ENCODE data around the gene CALY.

Gene CALY

DNA sequence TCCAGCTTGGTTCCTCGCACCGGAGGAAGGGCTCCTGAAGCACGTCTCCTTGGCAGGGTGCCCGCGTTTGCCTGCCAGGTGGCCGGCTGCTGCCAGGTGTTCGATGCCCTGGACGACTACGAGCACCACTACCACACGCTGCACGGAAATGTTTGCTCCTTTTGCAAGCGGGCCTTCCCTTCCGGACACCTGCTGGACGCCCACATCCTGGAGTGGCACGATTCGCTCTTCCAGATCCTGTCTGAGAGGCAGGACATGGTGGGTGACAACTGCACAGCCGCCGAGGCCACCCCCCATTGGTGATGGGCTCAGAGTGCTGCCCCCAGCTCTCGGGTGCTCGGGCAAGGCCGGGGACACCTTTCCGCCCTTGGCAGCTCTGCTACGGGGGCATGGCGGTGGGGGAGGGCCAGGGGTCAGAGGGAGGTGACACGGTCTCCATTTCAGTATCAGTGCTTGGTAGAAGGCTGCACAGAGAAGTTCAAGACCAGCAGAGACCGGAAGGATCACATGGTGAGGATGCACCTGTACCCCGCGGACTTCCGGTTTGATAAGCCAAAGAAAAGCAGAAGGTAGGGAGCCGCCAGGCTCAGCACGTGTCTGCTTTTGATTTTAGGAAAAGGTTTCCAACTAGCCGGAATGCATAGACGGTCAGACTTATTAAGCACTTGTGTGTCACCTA is 26.8 kb downstream of the CALY start:
- DNase-seq, result peak; percentile 18

- DNase-seq, result peak; percentile 81
Measured at GRCh38 chr10:133309100-133309719, 27.5 kb downstream of the CALY start.

- peak; percentile 74 for DNase-seq
Measured at GRCh38 chr10:133308421-133309099, 28.1 kb downstream of the CALY start, which contains the start of the genes TUBGCP2 and ZNF511. Gene TUBGCP2, minus strand, starts transcription at chr10:133308872. Its CDS starts 5,931 bp downstream, at chr10:133302941. Gene ZNF511, plus strand, starts transcription at chr10:133308914. Its CDS starts 30 bp downstream, at chr10:133308944.

DNA sequence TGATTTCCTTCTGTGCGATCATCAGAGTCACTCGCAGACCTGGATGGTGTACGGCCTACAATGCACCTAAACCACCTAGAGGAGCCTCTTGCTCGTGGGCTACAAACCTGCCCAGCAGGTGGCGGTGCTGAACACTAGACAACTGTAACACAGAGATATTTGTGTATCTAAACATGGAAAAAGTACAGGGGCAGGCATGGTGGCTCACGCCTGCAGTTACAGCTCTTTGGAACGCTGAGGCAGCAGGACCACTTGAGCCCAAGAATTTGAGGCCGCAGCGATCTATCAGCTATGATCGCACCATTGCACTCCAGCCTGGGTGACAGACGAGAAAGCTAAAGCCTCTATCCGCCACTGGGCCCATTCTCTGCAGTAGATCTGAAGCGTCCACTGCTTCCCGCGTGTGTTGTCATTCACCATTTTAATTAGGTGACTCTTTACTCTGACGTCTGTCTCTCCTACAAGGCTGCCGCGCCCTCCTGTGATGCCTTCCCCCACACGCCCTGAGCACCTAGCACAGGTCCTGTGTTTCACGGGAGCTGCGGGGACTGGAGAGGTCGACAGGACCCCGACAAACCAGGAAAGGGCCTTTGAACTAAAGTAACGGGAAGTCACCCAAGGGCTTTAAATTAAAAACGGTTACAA is 28.8 kb downstream of the CALY start:
- peak; percentile 74 for DNase-seq

DNA sequence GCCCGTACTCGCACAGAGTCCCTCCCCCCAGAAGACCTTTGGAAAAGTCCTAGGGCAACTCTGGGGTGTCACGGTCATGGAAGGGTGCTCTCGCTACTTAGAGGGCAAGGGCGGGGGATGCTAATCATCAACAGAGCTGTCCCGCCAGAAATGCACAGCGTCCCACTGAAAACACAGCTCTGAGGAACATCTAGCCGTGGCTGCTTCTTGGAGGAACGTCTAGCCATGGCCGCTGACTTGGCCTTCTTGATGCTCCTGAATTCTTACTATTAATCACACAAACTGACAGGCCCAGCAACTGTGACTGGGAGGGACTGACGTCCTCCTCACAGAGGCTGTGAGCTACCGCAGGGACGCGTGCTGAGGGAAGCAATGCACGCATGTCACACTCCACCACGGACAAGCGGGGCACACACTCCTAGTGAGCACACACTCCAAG is 29.7 kb downstream of the CALY start:
- no peak for DNase-seq

DNA sequence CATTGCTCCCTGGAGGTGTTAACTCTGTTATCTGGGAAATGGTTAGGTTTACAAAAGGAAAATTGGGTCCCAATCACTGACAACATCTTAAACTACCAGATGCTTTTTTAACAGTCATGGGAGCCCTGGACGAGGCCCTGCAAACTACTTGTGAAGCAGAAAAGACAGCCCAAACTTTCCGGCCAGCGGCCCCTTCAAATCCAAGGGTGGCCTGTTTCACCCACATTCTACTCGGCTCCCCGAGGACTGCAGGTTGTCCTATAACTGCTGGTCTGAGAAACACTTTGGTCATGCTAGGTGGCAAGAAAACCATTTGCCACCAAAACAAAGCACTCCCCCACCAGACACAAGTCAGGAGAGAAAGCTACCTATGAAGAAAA is 30.6 kb downstream of the CALY start:
- no peak for DNase-seq

GRCh38 chr10:133303206-133303605 is 33.5 kb downstream of the CALY start:
- DNase-seq, result no peak

DNA sequence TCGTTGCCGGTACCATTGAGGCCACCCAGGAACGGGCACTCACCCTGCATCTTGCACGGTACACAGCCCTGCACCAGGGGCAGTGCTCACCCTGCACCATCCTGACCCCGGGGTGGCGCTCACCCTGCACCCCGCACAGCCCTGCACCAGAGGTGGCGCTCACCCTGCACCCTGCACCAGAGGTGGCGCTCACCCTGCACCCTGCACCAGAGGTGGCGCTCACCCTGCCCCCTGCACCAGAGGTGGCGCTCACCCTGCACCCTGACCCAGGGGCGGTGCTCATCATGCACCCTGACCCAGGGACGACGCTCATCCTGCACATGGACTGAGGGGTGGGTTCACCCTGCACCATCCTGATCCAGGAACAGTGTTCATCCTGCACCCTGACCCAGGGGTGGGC is 34.5 kb downstream of the CALY start:
- no peak for DNase-seq

DNA sequence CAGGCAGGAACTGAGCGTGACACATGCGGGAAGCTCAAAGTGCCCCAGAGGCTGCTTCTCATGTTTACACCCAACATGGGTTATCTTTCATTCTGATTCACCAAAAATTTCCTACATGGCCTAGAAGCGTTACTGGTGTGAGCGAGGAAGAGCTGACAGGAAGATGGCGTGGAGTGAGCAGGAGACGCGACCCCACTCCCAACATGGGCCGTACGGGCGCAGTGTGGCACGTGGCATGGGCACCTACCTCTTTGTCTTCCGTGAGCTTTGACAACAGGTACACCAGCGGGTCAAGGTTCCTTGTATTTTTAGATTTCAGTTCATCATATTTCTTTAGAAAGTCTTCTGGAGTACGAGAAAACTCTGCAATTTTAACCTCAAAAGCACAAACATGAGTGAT is 37.0 kb downstream of the CALY start:
- DNase-seq, result no peak

DNA sequence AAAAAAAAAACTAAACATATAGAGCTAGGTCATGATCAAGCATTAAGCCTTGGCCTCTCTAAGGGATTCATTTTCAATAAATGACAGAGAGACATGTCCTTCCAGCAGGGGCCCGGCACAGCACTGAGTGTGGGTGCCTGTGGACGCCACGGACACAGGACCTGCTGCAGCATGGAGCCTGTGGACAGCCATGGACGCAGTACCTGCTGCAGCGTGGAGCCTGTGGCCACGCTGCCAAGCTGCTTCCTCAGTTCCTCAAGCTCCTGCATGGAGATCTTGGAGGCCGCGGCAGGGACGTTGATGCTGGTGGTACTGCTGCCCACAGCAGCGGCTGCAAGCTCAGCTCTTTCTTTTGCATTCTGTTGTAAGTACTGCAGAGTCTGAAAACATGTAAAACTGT is 37.5 kb downstream of the CALY start:
- no peak for DNase-seq

DNA sequence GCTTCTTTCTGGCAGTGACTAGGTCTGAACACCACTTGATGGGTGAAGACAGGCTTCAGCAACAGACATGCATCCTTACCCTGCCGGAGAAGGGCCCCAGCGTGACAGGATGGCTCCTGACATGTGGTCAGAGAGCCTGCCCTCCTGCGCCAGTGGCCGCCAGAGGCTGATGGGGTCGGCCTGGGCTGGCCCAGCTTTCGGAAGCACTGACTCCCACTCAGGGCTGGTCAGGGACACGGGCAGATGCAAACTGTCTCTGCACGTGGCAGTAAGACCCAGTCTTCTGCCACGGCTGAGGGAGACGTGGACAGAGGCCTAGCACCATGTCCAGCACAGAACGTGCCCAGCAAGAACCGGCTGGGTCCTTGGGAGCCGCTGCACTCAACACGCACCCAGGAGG is 38.2 kb downstream of the CALY start:
- DNase-seq, result no peak

DNA sequence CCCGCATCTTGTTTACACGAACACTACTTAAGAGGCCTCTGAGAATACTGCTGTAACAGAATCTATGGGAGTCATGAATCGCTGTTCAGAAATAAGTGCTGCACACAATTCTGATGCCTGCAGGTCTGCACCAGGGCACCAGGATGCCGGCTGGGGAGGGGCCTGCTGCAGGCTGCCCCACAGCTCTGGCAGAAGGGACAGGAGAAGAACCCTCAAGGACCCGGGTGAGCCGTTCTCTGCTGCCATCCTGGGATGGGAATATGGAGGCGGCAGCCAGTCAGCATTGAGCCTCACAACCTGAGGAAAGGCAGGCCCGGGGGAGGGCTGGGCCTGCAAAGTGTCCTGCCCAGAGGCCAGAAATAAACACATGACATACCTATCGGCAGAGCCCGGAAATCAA is 39.2 kb downstream of the CALY start:
- no peak for DNase-seq

DNA sequence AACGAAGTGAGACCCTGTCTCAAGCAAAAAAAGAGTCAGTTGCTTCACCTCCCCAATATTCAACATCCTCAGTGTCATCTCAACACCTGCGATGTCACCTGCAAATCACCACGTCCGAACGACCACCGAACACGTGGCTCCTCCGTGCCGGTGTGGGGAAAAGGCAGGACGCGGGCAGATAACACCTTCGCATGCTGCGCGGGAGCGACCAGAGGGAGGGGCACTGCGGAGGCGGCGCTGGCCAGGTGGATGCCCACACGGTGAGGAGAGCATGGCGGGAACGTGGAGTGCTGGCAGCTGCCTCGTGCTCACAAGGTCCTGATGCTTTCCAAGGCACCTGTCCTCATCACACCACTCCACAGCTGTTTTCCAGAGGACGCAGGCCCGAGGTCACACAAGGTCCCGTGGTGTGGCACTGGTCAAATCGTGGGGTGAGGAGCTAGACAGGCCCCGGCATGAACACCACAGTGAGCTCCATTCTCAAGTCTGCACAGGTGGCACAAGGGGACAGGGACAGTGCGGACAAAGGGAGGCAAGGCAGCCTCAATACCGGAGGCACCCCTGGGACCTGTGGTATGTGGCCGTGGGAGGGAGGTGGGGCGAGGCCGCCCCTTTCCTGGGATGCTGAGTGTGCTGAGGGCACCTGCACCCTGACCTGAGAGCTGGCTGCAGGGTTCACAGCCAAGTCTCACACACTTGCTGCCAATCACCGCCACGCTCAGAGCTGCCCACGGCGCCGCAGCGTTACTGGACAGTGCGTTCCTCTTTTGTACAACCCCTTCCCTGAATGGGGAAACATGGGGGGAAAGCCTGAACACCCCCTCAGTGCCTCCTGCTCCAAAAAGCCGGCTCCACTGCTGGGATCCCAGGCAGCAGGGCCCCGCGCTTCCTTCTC is 41.0 kb downstream of the CALY start:
- DNase-seq, result no peak

GRCh38 chr10:133294189-133294588 is 42.5 kb downstream of the CALY start:
- DNase-seq, result no peak

GRCh38 chr10:133293810-133294119 is 42.9 kb downstream of the CALY start:
- DNase-seq, result no peak

- DNase-seq, result no peak
Measured at GRCh38 chr10:133292919-133293809, 43.5 kb downstream of the CALY start.

DNA sequence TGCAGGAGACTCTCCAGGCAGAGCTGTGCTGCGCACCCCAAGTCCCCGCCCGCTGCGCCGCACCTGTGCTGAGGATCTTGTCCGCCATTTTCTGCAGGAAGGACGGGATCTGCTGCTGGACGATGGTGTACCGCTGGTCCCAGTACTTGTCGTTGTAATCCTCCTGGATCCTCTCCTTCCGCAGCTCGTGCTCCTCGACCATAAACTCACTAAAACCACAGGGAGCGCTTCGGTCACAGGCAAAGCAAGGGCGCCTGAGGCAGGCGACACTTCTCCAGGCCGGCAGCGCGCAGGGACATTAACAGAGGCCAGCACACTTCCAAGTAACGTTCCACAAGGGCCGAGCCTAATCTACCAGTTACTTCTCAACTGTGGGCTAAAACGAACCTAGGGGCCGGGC is 46.9 kb downstream of the CALY start:
- DNase-seq, result no peak

DNA sequence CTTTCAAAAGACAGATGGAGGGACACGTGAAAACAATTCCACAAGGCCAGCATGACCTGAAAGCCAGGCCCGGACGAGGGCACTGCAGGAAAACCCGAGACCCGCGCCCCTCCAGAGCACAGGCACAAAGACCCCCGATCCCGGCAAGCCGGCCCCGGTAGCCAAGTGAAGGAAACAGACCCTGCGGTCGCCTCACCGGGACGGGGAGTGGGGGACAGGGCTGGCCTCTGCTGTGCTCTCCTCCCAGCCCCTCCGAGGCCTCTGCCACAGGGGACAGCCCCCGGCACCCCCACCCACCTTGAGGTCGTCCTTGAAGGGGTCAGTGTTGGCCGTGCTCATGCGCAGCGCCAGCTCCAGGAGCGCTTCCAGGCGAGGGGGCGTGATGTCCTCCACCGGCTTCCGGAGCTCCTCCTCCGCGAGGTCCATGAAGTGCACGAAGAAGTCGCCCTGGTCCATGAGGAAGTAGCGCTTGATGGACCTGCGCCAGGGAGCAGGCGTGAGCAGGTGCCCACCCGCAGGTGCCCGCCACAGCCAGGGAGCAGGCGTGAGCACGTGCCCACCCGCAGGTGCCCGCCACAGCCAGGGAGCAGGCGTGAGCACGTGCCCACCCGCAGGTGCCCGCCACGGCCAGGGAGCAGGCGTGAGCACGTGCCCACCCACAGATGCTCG is 48.7 kb downstream of the CALY start:
- DNase-seq, result no peak

GRCh38 chr10:133286366-133286765 is 50.3 kb downstream of the CALY start:
- DNase-seq, result no peak

- no peak for DNase-seq
Measured at GRCh38 chr10:133285217-133285616, 51.5 kb downstream of the CALY start.

DNA sequence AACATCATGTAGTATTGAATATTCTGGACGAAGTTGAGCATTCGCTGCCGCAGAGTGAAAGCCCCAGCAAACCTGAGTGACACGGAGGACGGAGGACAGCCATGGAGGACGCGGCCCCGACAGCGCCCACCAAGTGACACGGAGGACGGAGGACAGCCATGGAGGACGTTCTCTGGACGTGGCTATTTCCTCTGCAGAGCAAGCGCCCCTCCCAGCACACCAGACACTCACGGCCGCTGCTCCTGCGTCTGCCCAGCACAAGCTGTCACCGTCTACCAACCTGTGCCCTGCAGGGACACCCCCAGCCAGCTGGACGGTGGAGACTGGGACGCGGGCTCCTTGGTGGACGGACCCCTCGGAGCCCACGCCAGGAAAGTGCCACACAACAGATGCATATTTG is 52.8 kb downstream of the CALY start:
- DNase-seq, result no peak

All from NCI-H146 (cell line).